Activated CD8-positive, alpha-beta T cell treated with anti-CD3 and anti-CD28 coated beads, Interleukin-2, amount 10 ng/mL, durations not matched to agents 7 days and 5 days (primary cell): ENCODE data around the gene PDE4A. TPM values are rescaled to one million over a fixed set of nuclear protein-coding genes. Genes with fewer than 3 reads are reported as not detected.
"Not testable (repeated sequence)": the region's sequence is repeated elsewhere in the genome, so short reads cannot be mapped to it uniquely, and the experiment has no call there.

ENCODE experiments used
- ATAC-seq: fragments of 150-1000 bp; cut with Tn5 transposase; one replicate; pipeline ENCODE4 v1.10.0; 2021; ENCODE audit warnings: moderate library complexity
- CTCF ChIA-PET: fragments of 350-600 bp; sonication (Branson Sonifier 250); formaldehyde crosslinking; loops from one replicate; lab custom pipeline; 2021; ENCODE audit warnings: antibody characterized with exemption; lab: Charles Lee
- POLR2A ChIA-PET: fragments of 350-600 bp; sonication (Branson Sonifier 250); formaldehyde crosslinking; loops from one replicate; lab custom pipeline; 2021; ENCODE audit warnings: antibody characterized with exemption; lab: Charles Lee
- DNase-seq: peaks from one replicate; pipeline ENCODE4 v3.0.0-alpha.2; 2020
- H3K27ac Mint-ChIP-seq: one replicate; pipeline ENCODE4 v1.8.0; 2021; ENCODE audit warnings: mild to moderate bottlenecking, mixed read lengths
- H3K27me3 Mint-ChIP-seq: one replicate; pipeline ENCODE4 v1.8.0; 2021; ENCODE audit warnings: low read depth, mixed read lengths
- H3K36me3 Mint-ChIP-seq: one replicate; pipeline ENCODE4 v1.8.0; 2021; ENCODE audit warnings: low read depth, mixed read lengths
- H3K4me1 Mint-ChIP-seq: one replicate; pipeline ENCODE4 v1.8.0; 2021; ENCODE audit warnings: low read depth, mixed read lengths
- H3K4me3 Mint-ChIP-seq: one replicate; pipeline ENCODE4 v1.8.0; 2021; ENCODE audit warnings: mild to moderate bottlenecking, mixed read lengths
- H3K9me3 Mint-ChIP-seq: one replicate; pipeline ENCODE4 v1.8.0; 2022; ENCODE audit warnings: mixed read lengths; ENCODE audit not compliant: insufficient read depth
- total RNA-seq, 2 experiments: library from RNA; stranded (reverse); gene quantifications; one replicate each; pipeline ENCODE4 v1.2.3, GENCODE V29; 2021

Gene PDE4A
- total RNA-seq, 2 experiments from 2014 or later: 54.2 to 56.0 TPM

DNA sequence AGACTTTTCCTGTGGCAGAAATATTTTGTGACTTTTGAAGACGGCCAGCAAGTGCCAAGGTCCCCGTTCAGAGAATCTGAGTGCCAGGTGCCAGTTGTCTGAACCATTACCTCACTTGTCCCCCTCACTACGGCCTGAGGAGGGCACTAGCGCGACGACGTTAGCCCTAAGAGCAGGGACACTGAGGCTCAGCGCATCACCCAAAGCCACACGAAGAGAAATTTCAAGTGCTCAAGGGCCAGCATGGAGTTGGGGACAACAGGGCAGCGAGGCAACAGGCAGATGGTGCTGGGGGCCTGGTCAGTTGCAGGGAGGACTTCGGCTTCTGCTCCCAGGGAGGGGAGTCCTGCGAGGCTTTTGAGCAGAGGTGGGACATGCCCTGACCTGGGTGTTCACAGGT lies 30.5 kb upstream of the PDE4A start:
- ATAC-seq: no peak
- peak; percentile 41 for DNase-seq
- H3K27me3 Mint-ChIP-seq: no peaks in the 10 kb centered on the region
- CTCF ChIA-PET: interaction anchor here (0.6 to 15.3 kb wide), 23 partner anchors 11 to 140 kb away, joined by 3 to 383 read pairs (median 12); partner anchors contain the start of genes CDC37, ICAM1, ICAM5 and MRPL4
- peaks cover 35% of the 10 kb centered on the region for H3K36me3 Mint-ChIP-seq
- H3K4me1 Mint-ChIP-seq: peaks cover 3% of the 10 kb centered on the region
- H3K27ac Mint-ChIP-seq: no peak overlapping the region
- no peak overlapping the region for H3K4me3 Mint-ChIP-seq
- POLR2A ChIA-PET: interaction anchor here (1.5 to 3.9 kb wide), 3 partner anchors 109 to 131 kb away, joined by 5 to 27 read pairs (median 8); partner anchors contain the start of gene ICAM1
- H3K9me3 Mint-ChIP-seq: no peaks in the 10 kb centered on the region

GRCh38 chr19:10390652-10391286 lies 29.6 kb upstream of the PDE4A start:
- H3K4me3 Mint-ChIP-seq: no peak overlapping the region
- ATAC-seq: peak; percentile 59
- H3K36me3 Mint-ChIP-seq: peaks cover 41% of the 10 kb centered on the region

GRCh38 chr19:10392120-10392519 lies 28.2 kb upstream of the PDE4A start:
- H3K36me3 Mint-ChIP-seq: peaks cover 53% of the 10 kb centered on the region
- no peak for DNase-seq
- ChIA-PET POLR2A (interaction anchor here (0.6 to 2.9 kb wide), 4 partner anchors 12 to 122 kb away, joined by 3 to 18 read pairs (median 4); partner anchors contain the start of genes ICAM1 and ICAM5), CTCF (interaction anchor here (0.8 to 15.3 kb wide), 14 partner anchors 10 to 134 kb away, joined by 3 to 383 read pairs (median 4); partner anchors contain the start of genes CDC37, ICAM1 and TYK2)
- no peak overlapping the region for H3K4me3 Mint-ChIP-seq
- peaks cover 7% of the 10 kb centered on the region for H3K4me1 Mint-ChIP-seq
- ATAC-seq: no peak
- no peak overlapping the region for H3K27ac Mint-ChIP-seq
- H3K9me3 Mint-ChIP-seq: no peaks in the 10 kb centered on the region
- H3K27me3 Mint-ChIP-seq: no peaks in the 10 kb centered on the region

More at GRCh38 chr19:10390652-10391286, 29.6 kb upstream of the PDE4A start:
- peaks cover 3% of the 10 kb centered on the region for H3K4me1 Mint-ChIP-seq
- DNase-seq: peak; percentile 78
- H3K27ac Mint-ChIP-seq: no peak overlapping the region
- no peaks in the 10 kb centered on the region for H3K9me3 Mint-ChIP-seq
- ChIA-PET CTCF (interaction anchor here (0.5 to 15.3 kb wide), 18 partner anchors 9 to 133 kb away, joined by 3 to 383 read pairs (median 4); partner anchors contain the start of genes CDC37, ICAM1, ICAM5 and TYK2), POLR2A (interaction anchor here (0.9 to 2.9 kb wide), 3 partner anchors 121 to 132 kb away, joined by 3 to 18 read pairs (median 4); partner anchors contain the start of gene ICAM1)
- H3K27me3 Mint-ChIP-seq: no peaks in the 10 kb centered on the region

DNA sequence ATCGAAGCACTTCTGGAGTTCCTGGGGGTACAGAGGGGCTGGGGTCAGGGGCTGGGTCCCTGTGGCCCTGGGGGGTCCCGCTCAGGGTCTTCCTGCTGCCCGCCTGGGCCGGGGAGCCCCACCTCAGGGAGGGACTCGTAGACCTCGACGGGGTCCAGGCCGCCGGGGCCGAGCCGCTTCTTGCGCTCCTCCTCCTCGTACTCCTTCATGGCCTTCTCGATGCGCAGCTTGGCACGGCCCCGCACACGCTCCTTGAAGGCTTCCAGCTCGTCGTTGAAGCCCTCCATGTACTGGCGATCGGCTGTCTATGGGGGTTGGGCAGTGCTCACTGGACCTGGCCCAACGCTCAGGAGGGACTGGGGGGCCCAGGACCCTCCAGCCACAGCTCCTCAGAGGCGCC lies 27.2 kb upstream of the PDE4A start:
- ChIA-PET POLR2A (interaction anchor here (1.1 to 2.9 kb wide), 2 partner anchors 104 to 123 kb away, joined by 5 to 18 read pairs; partner anchors contain the start of genes ICAM1 and ICAM5), CTCF (interaction anchor here (1.0 to 15.3 kb wide), 6 partner anchors 12 to 135 kb away, joined by 3 to 383 read pairs (median 19); partner anchors contain the start of genes ICAM1 and TYK2)
- ATAC-seq (no peak), DNase-seq (no peak)
- Mint-ChIP-seq H3K9me3 (no peaks in the 10 kb centered on the region), H3K36me3 (peaks cover 60% of the 10 kb centered on the region), H3K4me3 (no peak overlapping the region), H3K27ac (no peak overlapping the region), H3K4me1 (peaks cover 14% of the 10 kb centered on the region), H3K27me3 (no peaks in the 10 kb centered on the region)

- H3K9me3 Mint-ChIP-seq: no peaks in the 10 kb centered on the region
- DNase-seq: no peak
- ChIA-PET POLR2A (no interaction called here), CTCF (interaction anchor here (1.5 kb wide), 1 partner anchor 126 kb away, joined by 3 read pairs; no protein-coding TSS in a partner anchor)
- no peaks in the 10 kb centered on the region for H3K27me3 Mint-ChIP-seq
- H3K36me3 Mint-ChIP-seq: peaks cover 59% of the 10 kb centered on the region
- no peak overlapping the region for H3K27ac Mint-ChIP-seq
- peaks cover 21% of the 10 kb centered on the region for H3K4me1 Mint-ChIP-seq
- no peak for ATAC-seq
- H3K4me3 Mint-ChIP-seq: no peak overlapping the region
Observed at GRCh38 chr19:10395003-10395402, 25.3 kb upstream of the PDE4A start.

- Mint-ChIP-seq H3K27me3 (no peaks in the 10 kb centered on the region), H3K9me3 (no peaks in the 10 kb centered on the region), H3K27ac (no peak overlapping the region), H3K4me1 (peaks cover 25% of the 10 kb centered on the region), H3K4me3 (no peak overlapping the region), H3K36me3 (peaks cover 59% of the 10 kb centered on the region)
- ChIA-PET POLR2A (no interaction called here), CTCF (no interaction called here)
- no peak for DNase-seq
- no peak for ATAC-seq
Observed at GRCh38 chr19:10395436-10395835, 24.9 kb upstream of the PDE4A start.

DNA sequence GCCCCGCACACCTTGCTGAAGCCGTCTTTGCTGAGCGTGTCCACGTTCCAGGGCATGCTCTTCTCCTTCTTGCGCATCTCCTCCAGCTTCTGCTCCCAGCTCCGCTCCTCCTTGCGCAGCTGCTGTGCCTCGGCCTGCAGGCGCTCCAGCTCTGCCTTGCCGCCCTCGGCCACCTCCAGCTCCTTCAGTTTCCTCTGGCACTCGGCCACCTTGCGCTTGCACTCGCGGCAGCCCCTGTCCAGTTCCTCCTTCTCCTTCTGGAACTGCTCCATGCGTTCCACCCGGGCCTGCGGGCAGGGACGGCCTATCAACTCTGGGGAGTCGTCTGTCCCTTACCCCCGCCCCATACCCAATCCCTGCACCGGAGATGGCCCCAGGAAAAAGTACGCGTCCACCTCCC lies 24.4 kb upstream of the PDE4A start:
- peaks cover 30% of the 10 kb centered on the region for H3K4me1 Mint-ChIP-seq
- peaks cover 57% of the 10 kb centered on the region for H3K36me3 Mint-ChIP-seq
- H3K4me3 Mint-ChIP-seq: no peak overlapping the region
- H3K27me3 Mint-ChIP-seq: no peaks in the 10 kb centered on the region
- no peak for ATAC-seq
- POLR2A ChIA-PET: interaction anchor here (0.7 kb wide), 1 partner anchor 144 kb away, joined by 3 read pairs; no protein-coding TSS in a partner anchor
- no peaks in the 10 kb centered on the region for H3K9me3 Mint-ChIP-seq
- DNase-seq: no peak
- CTCF ChIA-PET: interaction anchor here (2.8 kb wide), 1 partner anchor 137 kb away, joined by 12 read pairs; no protein-coding TSS in a partner anchor
- no peak overlapping the region for H3K27ac Mint-ChIP-seq

- Mint-ChIP-seq H3K4me1 (peaks cover 47% of the 10 kb centered on the region), H3K27me3 (no peaks in the 10 kb centered on the region), H3K27ac (no peak overlapping the region), H3K9me3 (no peaks in the 10 kb centered on the region), H3K4me3 (no peak overlapping the region), H3K36me3 (peaks cover 62% of the 10 kb centered on the region)
- POLR2A ChIA-PET: no interaction called here
- no peak for ATAC-seq
- CTCF ChIA-PET: interaction anchor here (0.9 to 24.9 kb wide), 5 partner anchors 10 to 140 kb away, joined by 3 to 1132 read pairs (median 12); partner anchors contain the start of gene PDE4A
- no peak for DNase-seq
Observed at GRCh38 chr19:10398819-10399218, 21.5 kb upstream of the PDE4A start.

DNA sequence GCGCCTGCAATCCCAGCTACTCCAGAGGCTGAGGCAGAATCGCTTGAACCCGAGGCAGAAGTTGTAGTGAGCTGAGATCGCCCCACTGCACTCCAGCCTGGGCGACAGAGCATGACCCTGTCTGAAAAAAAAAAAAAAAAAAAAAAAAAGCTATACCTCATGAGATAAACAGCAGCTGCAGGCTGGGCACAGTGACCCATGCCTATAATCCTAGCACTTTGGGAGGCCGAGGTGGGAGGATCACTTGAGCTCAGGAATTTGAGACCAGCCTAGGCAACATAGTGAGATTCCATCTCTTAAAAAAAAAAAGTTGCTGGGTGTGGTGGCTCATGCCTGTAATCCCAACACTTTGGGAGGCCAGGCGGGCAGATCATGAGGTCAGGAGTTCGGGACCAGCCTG lies 21.0 kb upstream of the PDE4A start:
- POLR2A ChIA-PET: interaction anchor here (1.0 kb wide), 1 partner anchor 134 kb away, joined by 4 read pairs; no protein-coding TSS in a partner anchor
- H3K36me3 Mint-ChIP-seq: peaks cover 62% of the 10 kb centered on the region
- H3K4me3 Mint-ChIP-seq: not testable (repeated sequence)

GRCh38 chr19:10399878-10400277 lies 20.5 kb upstream of the PDE4A start:
- Mint-ChIP-seq H3K27ac (no peak overlapping the region), H3K4me1 (peaks cover 53% of the 10 kb centered on the region), H3K27me3 (no peaks in the 10 kb centered on the region), H3K4me3 (no peak overlapping the region), H3K9me3 (no peaks in the 10 kb centered on the region), H3K36me3 (peaks cover 59% of the 10 kb centered on the region)
- ChIA-PET CTCF (interaction anchor here (0.6 to 24.9 kb wide), 11 partner anchors 9 to 181 kb away, joined by 3 to 1132 read pairs (median 5); partner anchors contain the start of genes PDE4A and TYK2), POLR2A (interaction anchor here (0.6 to 1.0 kb wide), 2 partner anchors 135 to 183 kb away, joined by 3 to 4 read pairs; no protein-coding TSS in a partner anchor)
- ATAC-seq: no peak
- DNase-seq: no peak

More for the DNA sequence above, 21.0 kb upstream of the PDE4A start:
- not testable (repeated sequence) for H3K9me3 Mint-ChIP-seq, ATAC-seq, H3K27ac Mint-ChIP-seq, DNase-seq, H3K27me3 Mint-ChIP-seq
- CTCF ChIA-PET: interaction anchor here (0.9 to 24.9 kb wide), 6 partner anchors 9 to 182 kb away, joined by 3 to 1132 read pairs (median 6); partner anchors contain the start of gene PDE4A
- peaks cover 49% of the 10 kb centered on the region for H3K4me1 Mint-ChIP-seq

DNA sequence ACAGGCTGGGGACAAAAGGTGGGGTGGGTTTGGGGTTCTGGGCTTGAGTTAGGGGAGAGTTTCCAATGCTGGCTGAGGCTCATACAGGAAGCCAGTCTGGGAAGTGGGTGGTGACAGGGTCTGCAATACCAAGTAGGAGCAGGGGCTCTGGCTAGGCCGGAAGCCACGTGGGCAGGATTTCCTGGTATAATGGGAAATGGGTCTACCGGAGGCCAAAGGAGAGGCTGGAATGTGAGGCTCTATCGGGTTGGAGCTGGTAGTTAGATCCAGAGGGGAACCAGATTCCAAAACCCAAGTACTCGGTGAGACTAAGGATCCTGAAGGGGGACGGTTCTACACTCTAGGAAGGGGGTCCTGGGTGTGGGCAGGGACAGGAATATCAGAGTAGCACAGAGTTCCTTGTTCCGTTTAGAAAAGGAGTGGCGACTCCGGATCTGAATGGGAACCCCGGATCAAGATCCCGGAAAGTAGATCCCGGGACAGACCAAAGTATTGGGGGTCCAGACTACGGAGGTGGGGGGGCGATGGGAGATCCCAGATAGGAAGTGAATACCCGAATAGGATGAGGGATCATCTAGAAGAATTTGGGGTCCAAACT lies 17.8 kb upstream of the PDE4A start:
- peaks cover 45% of the 10 kb centered on the region for H3K36me3 Mint-ChIP-seq
- CTCF ChIA-PET: interaction anchor here (1.5 to 24.9 kb wide), 9 partner anchors 11 to 167 kb away, joined by 3 to 1132 read pairs (median 4); partner anchors contain the start of genes ICAM1, PDE4A and TYK2
- no peaks in the 10 kb centered on the region for H3K9me3 Mint-ChIP-seq
- H3K27ac Mint-ChIP-seq: peak overlapping the region; percentile 95
- no peak for DNase-seq
- ATAC-seq: no peak
- H3K27me3 Mint-ChIP-seq: no peaks in the 10 kb centered on the region
- POLR2A ChIA-PET: interaction anchor here (1.2 to 8.8 kb wide), 6 partner anchors 10 to 151 kb away, joined by 3 to 239 read pairs (median 12); partner anchors contain the start of genes ICAM1, PDE4A and TYK2
- H3K4me3 Mint-ChIP-seq: peak overlapping the region; percentile 94
- peaks cover 70% of the 10 kb centered on the region for H3K4me1 Mint-ChIP-seq
